DOHH2 (cell line): ENCODE results near the gene KCNQ1OT1.

ENCODE experiments used
- H3F3A ChIP-seq: fragments of 200-600 bp; sonication (generic), shearing (Covaris generic); 2 replicates; pipeline ENCODE4 v1.6.0; 2016; ENCODE audit warnings: antibody characterized with exemption, mild to moderate bottlenecking; ENCODE audit not compliant: control insufficient read depth, insufficient read depth
- H3K27ac ChIP-seq: fragments of 200-600 bp; sonication (generic); 2 replicates; pipeline ENCODE4 v1.5.1; 2014; ENCODE audit warnings: low read depth, mild to moderate bottlenecking, low read length, moderate library complexity
- H3K27me3 ChIP-seq: fragments of 200-600 bp; sonication (generic); 2 replicates; pipeline ENCODE4 v1.6.1; 2014; ENCODE audit warnings: mild to moderate bottlenecking, low read length, mixed read lengths; ENCODE audit not compliant: control insufficient read depth
- H3K36me3 ChIP-seq: fragments of 200-600 bp; sonication (generic); 2 replicates; pipeline ENCODE4 v1.6.1; 2014; ENCODE audit warnings: mild to moderate bottlenecking, low read length, moderate library complexity, mixed read lengths; ENCODE audit not compliant: control insufficient read depth
- H3K4me1 ChIP-seq: fragments of 200-600 bp; sonication (generic); 2 replicates; pipeline ENCODE4 v1.6.1; 2014; ENCODE audit warnings: mild to moderate bottlenecking, low read length, mixed read lengths; ENCODE audit not compliant: control insufficient read depth
- H3K4me2 ChIP-seq: fragments of 200-600 bp; sonication (generic); 2 replicates; pipeline ENCODE4 v1.6.0; 2014; ENCODE audit warnings: mild to moderate bottlenecking, low read length, moderate library complexity
- H3K4me3 ChIP-seq: fragments of 200-600 bp; sonication (generic); 2 replicates; pipeline ENCODE4 v1.5.1; 2014; ENCODE audit warnings: mild to moderate bottlenecking, low read length, mixed read lengths
- H3K79me2 ChIP-seq: fragments of 200-600 bp; sonication (generic); 2 replicates; pipeline ENCODE4 v1.6.1; 2014; ENCODE audit warnings: mild to moderate bottlenecking, low read length, mixed read lengths; ENCODE audit not compliant: control insufficient read depth
- H3K9me2 ChIP-seq: fragments of 200-600 bp; sonication (generic); replicated peaks from 2 replicates; pipeline ENCODE4 v1.6.1; 2014; ENCODE audit warnings: mild to moderate bottlenecking, low read length, mixed read lengths; ENCODE audit not compliant: control insufficient read depth
- H3K9me3 ChIP-seq: fragments of 200-600 bp; sonication (generic); 2 replicates; pipeline ENCODE4 v1.6.1; 2014; ENCODE audit warnings: antibody characterized with exemption, low read length, mixed read lengths; ENCODE audit not compliant: control insufficient read depth, insufficient read depth
- H4K20me1 ChIP-seq: fragments of 200-600 bp; sonication (generic); 2 replicates; pipeline ENCODE4 v1.6.0; 2014; ENCODE audit warnings: low read depth, mild to moderate bottlenecking, antibody characterized with exemption, low read length, moderate library complexity; ENCODE audit not compliant: control insufficient read depth, insufficient read depth
- CTCF ChIP-seq: fragments of 200-600 bp; sonication (generic); IDR thresholded peaks from one replicate; pipeline ENCODE4 v1.5.1; 2014; ENCODE audit warnings: antibody characterized with exemption, mild to moderate bottlenecking, low read depth, low read length; ENCODE audit not compliant: poor library complexity, severe bottlenecking
- EZH2phosphoT487 ChIP-seq: fragments of 200-600 bp; sonication (generic); IDR thresholded peaks from 2 replicates; pipeline ENCODE4 v1.6.1; 2017; ENCODE audit warnings: borderline replicate concordance, mild to moderate bottlenecking, antibody characterized with exemption, low read length, moderate library complexity, mixed read lengths

KCNQ1OT1 gene

GRCh38 chr11:2687223-2687530 is 12.6 kb downstream of the KCNQ1OT1 start:
- no peaks in the 10 kb centered on the region for H4K20me1 ChIP-seq
- H3K27ac ChIP-seq = no peak overlapping the region
- H3K36me3 ChIP-seq = no peaks in the 10 kb centered on the region
- TF ChIP-seq CTCF (no peak), EZH2phosphoT487 (no peak)
- no peaks in the 10 kb centered on the region for H3F3A ChIP-seq
- no peak overlapping the region for H3K4me2 ChIP-seq
- H3K9me2 ChIP-seq = no peaks in the 10 kb centered on the region
- H3K4me3 ChIP-seq = no peak overlapping the region
- no peaks in the 10 kb centered on the region for H3K9me3 ChIP-seq
- peaks cover 21% of the 10 kb centered on the region for H3K4me1 ChIP-seq
- peaks cover 22% of the 10 kb centered on the region for H3K79me2 ChIP-seq
- H3K27me3 ChIP-seq = no peaks in the 10 kb centered on the region

- Histone ChIP-seq H3K79me2 (peaks cover 18% of the 10 kb centered on the region), H3K4me1 (peaks cover 27% of the 10 kb centered on the region)
Measured at GRCh38 chr11:2686360-2687222, 13.2 kb downstream of the KCNQ1OT1 start.

GRCh38 chr11:2685566-2686359 is 14.0 kb downstream of the KCNQ1OT1 start:
- no peaks in the 10 kb centered on the region for H3K36me3 ChIP-seq
- H3K9me2 ChIP-seq = no peaks in the 10 kb centered on the region
- no peaks in the 10 kb centered on the region for H3K27me3 ChIP-seq
- no peaks in the 10 kb centered on the region for H3F3A ChIP-seq
- no peak overlapping the region for H3K4me3 ChIP-seq
- no peaks in the 10 kb centered on the region for H3K9me3 ChIP-seq
- H3K4me1 ChIP-seq = peaks cover 33% of the 10 kb centered on the region
- H3K79me2 ChIP-seq = peaks cover 21% of the 10 kb centered on the region
- H4K20me1 ChIP-seq = no peaks in the 10 kb centered on the region
- H3K27ac ChIP-seq = no peak overlapping the region
- TF ChIP-seq CTCF (no peak), EZH2phosphoT487 (no peak)
- H3K4me2 ChIP-seq = no peak overlapping the region

More at GRCh38 chr11:2686360-2687222, 13.2 kb downstream of the KCNQ1OT1 start:
- H3K9me3 ChIP-seq = no peaks in the 10 kb centered on the region
- no peaks in the 10 kb centered on the region for H3K27me3 ChIP-seq
- H3F3A ChIP-seq = no peaks in the 10 kb centered on the region
- TF ChIP-seq CTCF (no peak), EZH2phosphoT487 (no peak)
- H4K20me1 ChIP-seq = no peaks in the 10 kb centered on the region
- H3K4me3 ChIP-seq = no peak overlapping the region
- H3K27ac ChIP-seq = no peak overlapping the region
- H3K36me3 ChIP-seq = no peaks in the 10 kb centered on the region
- H3K9me2 ChIP-seq = no peaks in the 10 kb centered on the region
- H3K4me2 ChIP-seq = no peak overlapping the region
